VCaP (cell line): ENCODE data around the gene SLC4A5.
A peak's percentile ranks its signal among the peaks of the same experiment; 100 is the strongest.

Source experiments
- H3K27ac ChIP-seq: fragments of 450-650 bp; 2 replicates; pipeline ENCODE4 v1.5.1; 2017
- CTCF ChIP-seq: fragments of 450-650 bp; conservative IDR thresholded peaks from 2 replicates; pipeline ENCODE4 v1.5.1; 2017; ENCODE audit warnings: mild to moderate bottlenecking, moderate library complexity

The SLC4A5 gene

GRCh38 chr2:74199871-74200305 lies 143.3 kb downstream of the SLC4A5 start:
- peak overlapping the region; percentile 96; the same call in 1 of the 2 replicates for H3K27ac ChIP-seq
- TF ChIP-seq CTCF = no peak

GRCh38 chr2:74199275-74199701 lies 143.9 kb downstream of the SLC4A5 start:
- peak overlapping the region; percentile 96 for H3K27ac ChIP-seq
- peak; percentile 38 for TF ChIP-seq CTCF

- TF ChIP-seq CTCF = peak; percentile 79
- H3K27ac ChIP-seq = peak within 1 kb of the TSS; percentile 96
These were observed 144.5 kb downstream of the SLC4A5 start, which contains the start of gene MTHFD2 for GRCh38 chr2:74198461-74199274. Gene MTHFD2 (plus strand): TSS chr2:74198615. CDS start chr2:74198642, 27 bp downstream.

GRCh38 chr2:74198023-74198460 lies 145.2 kb downstream of the SLC4A5 start:
- no peak for TF ChIP-seq CTCF
- peak overlapping the region; percentile 96 for H3K27ac ChIP-seq

DNA sequence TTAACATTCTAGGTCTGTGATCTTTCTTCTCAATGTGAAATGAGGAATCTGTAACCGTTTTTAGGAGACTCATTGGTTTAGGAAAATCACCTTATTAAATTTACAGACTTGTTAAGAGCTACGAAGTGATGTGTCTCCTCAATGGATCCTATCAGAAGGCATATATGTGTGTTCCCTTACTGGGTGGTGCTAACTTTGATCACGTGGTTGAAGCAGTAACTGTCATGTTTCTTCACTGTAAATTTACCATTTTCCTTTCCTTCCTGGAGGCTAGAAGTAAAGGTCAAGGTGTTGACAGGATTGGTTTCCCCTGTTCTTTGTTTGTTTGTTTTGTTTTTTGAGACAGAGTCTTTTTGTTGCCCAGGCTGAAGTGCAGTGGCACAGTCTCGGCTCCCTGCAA lies 146.2 kb downstream of the SLC4A5 start:
- H3K27ac ChIP-seq = peak overlapping the region; percentile 96

GRCh38 chr2:74194799-74195198 lies 148.4 kb downstream of the SLC4A5 start:
- no peak overlapping the region for H3K27ac ChIP-seq
- TF ChIP-seq CTCF = no peak

More for the DNA sequence above, 146.2 kb downstream of the SLC4A5 start:
- TF ChIP-seq CTCF = no peak

GRCh38 chr2:74191596-74192380 lies 151.4 kb downstream of the SLC4A5 start:
- TF ChIP-seq CTCF = no peak
- H3K27ac ChIP-seq = no peak overlapping the region
